GM12801 (cell line): ENCODE data around the gene CDNF.

Experiments
- CTCF ChIP-seq: IDR thresholded peaks from one replicate; pipeline ENCODE4 v1.5.1; 2011; ENCODE audit warnings: control low read depth; ENCODE audit not compliant: insufficient read length; ENCODE audit errors: extremely low read depth

CDNF gene

GRCh38 chr10:14776546-14776945 lies 61.3 kb downstream of the CDNF start:
- no peak for TF ChIP-seq CTCF

- TF ChIP-seq CTCF = no peak
Measured at GRCh38 chr10:14775656-14776055, 62.2 kb downstream of the CDNF start.

- TF ChIP-seq CTCF = no peak
Measured at GRCh38 chr10:14774797-14775196, 63.0 kb downstream of the CDNF start, which contains the start of gene FAM107B. Gene FAM107B (minus strand): TSS chr10:14774897. CDS start chr10:14774663, 234 bp downstream.

GRCh38 chr10:14774214-14774580 lies 63.6 kb downstream of the CDNF start:
- no peak for TF ChIP-seq CTCF

- TF ChIP-seq CTCF = no peak
Measured at GRCh38 chr10:14773551-14774213, 64.2 kb downstream of the CDNF start.

- no peak for TF ChIP-seq CTCF
Measured at GRCh38 chr10:14772399-14772798, 65.4 kb downstream of the CDNF start.

- no peak for TF ChIP-seq CTCF
Measured at GRCh38 chr10:14770927-14771326, 66.9 kb downstream of the CDNF start.
